HepG2 (cell line): ENCODE results near the gene SMPD1. TPM values are rescaled to one million over a fixed set of nuclear protein-coding genes. Genes with fewer than 3 reads are reported as not detected.

Source experiments
- ATAC-seq: fragments of 200-7000 bp; cut with Tn5 transposase; 3 replicates; pipeline ENCODE4 v1.9.1; 2020; ENCODE audit warnings: mild to moderate bottlenecking, moderate library complexity
- BruUV-seq: library from RNA; stranded (reverse); fragments of 400-500 nt; replicated peaks from 2 replicates; lab custom pipeline; 2021; lab: Mats Ljungman, UMichigan
- CTCF ChIA-PET: fragments of 300-600 bp; formaldehyde crosslinking; extraction: SDS; loops from one replicate; lab custom pipeline; 2021; ENCODE audit warnings: low total read pairs, inconsistent platforms, low intra/inter-chr PET ratio; lab: Yijun Ruan, JAX
- POLR2A ChIA-PET: fragments of 350-600 bp; sonication (Branson Sonifier 250); formaldehyde crosslinking; loops from one replicate; lab custom pipeline; 2020; ENCODE audit warnings: antibody characterized with exemption, inconsistent platforms; lab: Yijun Ruan, JAX
- DNase-seq: peaks from one replicate; pipeline ENCODE4 v3.0.0-alpha.2; 2015; ENCODE audit warnings: low spot score
- FAIRE-seq: peaks from 3 replicates; lab custom pipeline; 2011; peaks lifted over from hg19 to GRCh38; lab: Jason Lieb, UNC
- H2AFZ ChIP-seq: one replicate; pipeline ENCODE4 v1.6.1; 2011; ENCODE audit warnings: low read length, inconsistent platforms
- H3K27ac ChIP-seq: fragments of 300-600 bp; 3 replicates; pipeline ENCODE4 v1.8.0; 2011; ENCODE audit warnings: mixed run types, mild to moderate bottlenecking, mixed read lengths, low read length, inconsistent platforms; ENCODE audit not compliant: insufficient read depth; ENCODE audit errors: extremely low read length
- H3K27me3 ChIP-seq, 2 experiments: fragments of 200-600 bp in 1 of 2; 2 replicates in 1 of 2; 3 replicates in 1 of 2; pipeline versions ENCODE4 v1.6.0 to v1.8.0; 2011; ENCODE audit warnings: low read length in 2 of 2, mild to moderate bottlenecking in 2 of 2, moderate library complexity in 2 of 2, inconsistent platforms in 1 of 2; ENCODE audit not compliant: insufficient read depth in 2 of 2, control insufficient read depth in 1 of 2
- H3K36me3 ChIP-seq, 2 experiments: fragments of 200-600 bp in 1 of 2; replicated peaks in 1 of 2; 2 replicates in 1 of 2; 3 replicates in 1 of 2; pipeline versions ENCODE4 v1.5.1 to v1.8.0; 2011; ENCODE audit warnings: low read length in 2 of 2, inconsistent platforms in 1 of 2; ENCODE audit not compliant: insufficient read depth in 2 of 2, control insufficient read depth in 1 of 2
- H3K4me1 ChIP-seq: 2 replicates; pipeline ENCODE4 v1.5.1; 2012; ENCODE audit warnings: low read length, inconsistent platforms; ENCODE audit not compliant: insufficient read depth
- H3K4me2 ChIP-seq: 2 replicates; pipeline ENCODE4 v1.6.0; 2011; ENCODE audit warnings: low read depth, low read length, inconsistent platforms
- H3K4me3 ChIP-seq, 3 experiments: fragments of 200-600 bp in 1 of 3; sonication (generic), shearing (Covaris generic) in 1 of 3; replicated peaks in 1 of 3; 2 replicates each; pipeline ENCODE4 v1.5.1; 2011 to 2016; ENCODE audit warnings: low read length in 3 of 3, inconsistent platforms in 2 of 3, low read depth in 2 of 3, mild to moderate bottlenecking in 2 of 3, control low read depth in 1 of 3, mixed read lengths in 1 of 3; ENCODE audit not compliant: insufficient read depth in 1 of 3
- H3K79me2 ChIP-seq: one replicate; pipeline ENCODE4 v1.6.1; 2011; ENCODE audit warnings: low read length, inconsistent platforms; ENCODE audit not compliant: insufficient read depth
- H3K9ac ChIP-seq: 2 replicates; pipeline ENCODE4 v1.6.0; 2011; ENCODE audit warnings: mild to moderate bottlenecking, low read depth, low read length, inconsistent platforms; ENCODE audit not compliant: insufficient read depth
- H3K9me3 ChIP-seq: 2 replicates; pipeline ENCODE4 v1.5.1; 2012; ENCODE audit warnings: mild to moderate bottlenecking, low read length
- H4K20me1 ChIP-seq: 2 replicates; pipeline ENCODE4 v1.6.0; 2011; ENCODE audit warnings: inconsistent platforms, mild to moderate bottlenecking, low read length, moderate library complexity; ENCODE audit not compliant: insufficient read depth
- HCFC1 ChIP-seq: fragments of 150-350 bp; IDR thresholded peaks from 2 replicates; pipeline ENCODE4 v1.6.1; 2014; ENCODE audit warnings: low read depth, low read length
- MTF2 ChIP-seq: sonication (generic); formaldehyde crosslinking; IDR thresholded peaks from 2 replicates; pipeline ENCODE4 v1.5.0; 2020; ENCODE audit warnings: missing genetic modification reagents, borderline replicate concordance
- ZBTB14 ChIP-seq: sonication (generic); formaldehyde crosslinking; IDR thresholded peaks from 2 replicates; pipeline ENCODE4 v1.4.0; 2020; ENCODE audit warnings: missing genetic modification reagents
- ZNF10 ChIP-seq: sonication (generic); formaldehyde crosslinking; IDR thresholded peaks from 2 replicates; pipeline ENCODE4 v1.4.0; 2020; ENCODE audit warnings: mild to moderate bottlenecking, low read depth, missing genetic modification reagents, borderline replicate concordance
- WGBS: methylation state at CpG from one replicate; pipeline ENCODE4 v1.1.6; 2017; ENCODE audit warnings: low lambda C conversion rate; 5-methylcytosine and 5-hydroxymethylcytosine counted together
- in situ Hi-C: cut with HindIII; loops from 2 replicates; pipeline ENCODE4 v1.10.0; 2017; ENCODE audit warnings: low pct_unique_long_range_greater_than_20kb; ENCODE audit not compliant: extremely low pct_ligation_motif_present
- intact Hi-C: fragments of 100-400 bp; cut with micrococcal nuclease; formaldehyde crosslinking; loops from one replicate; pipeline ENCODE4 v1.10.0; 2022; ENCODE audit not compliant: unreplicated experiment
- polyA plus RNA-seq, 8 experiments: library from polyadenylated mRNA; depleted of rRNA in 3 of 8; stranded (reverse) in 7 of 8; unstranded in 1 of 8; fragments of >200 nt; fragmentation: Illumina TruSeq in 4 of 8; extraction: Trizol in 4 of 8; gene quantifications; 2 replicates each; pipeline versions ENCODE4 v1.2.1 to v1.2.3, GENCODE V29; 2011 to 2016; ENCODE audit warnings: low read depth in 4 of 8, missing spikeins in 1 of 8, mixed read lengths in 1 of 8; ENCODE audit not compliant: insufficient read depth in 1 of 8
- total RNA-seq, 5 experiments: library from RNA; depleted of rRNA; stranded (reverse); fragments of >200 nt; fragmentation: Illumina TruSeq; extraction: Trizol; gene quantifications; 2 replicates each; pipeline ENCODE4 v1.2.3, GENCODE V29; 2016; ENCODE audit warnings: low read depth in 1 of 5
- TF ChIP-seq, protein P1 (sequence below): sonication (generic); formaldehyde crosslinking; IDR thresholded peaks from 2 replicates; pipeline ENCODE4 v1.9.0; 2021; ENCODE audit warnings: missing genetic modification reagents, borderline replicate concordance
- TF ChIP-seq, protein P2 (sequence below): sonication (generic); formaldehyde crosslinking; IDR thresholded peaks from 2 replicates; pipeline ENCODE4 v1.5.1; 2020; ENCODE audit warnings: mild to moderate bottlenecking, moderate library complexity, missing genetic modification reagents
- TF ChIP-seq, protein P3 (sequence below): sonication (generic); formaldehyde crosslinking; IDR thresholded peaks from 2 replicates; pipeline ENCODE4 v1.5.1; 2020; ENCODE audit warnings: missing genetic modification reagents, mild to moderate bottlenecking, borderline replicate concordance

The SMPD1 gene
- total and polyA plus RNA-seq, 2 of the 13 experiments (the other 11 are each of a cell fraction or from before 2014, with no cell fraction given): 6.3 to 8.4 TPM

DNA sequence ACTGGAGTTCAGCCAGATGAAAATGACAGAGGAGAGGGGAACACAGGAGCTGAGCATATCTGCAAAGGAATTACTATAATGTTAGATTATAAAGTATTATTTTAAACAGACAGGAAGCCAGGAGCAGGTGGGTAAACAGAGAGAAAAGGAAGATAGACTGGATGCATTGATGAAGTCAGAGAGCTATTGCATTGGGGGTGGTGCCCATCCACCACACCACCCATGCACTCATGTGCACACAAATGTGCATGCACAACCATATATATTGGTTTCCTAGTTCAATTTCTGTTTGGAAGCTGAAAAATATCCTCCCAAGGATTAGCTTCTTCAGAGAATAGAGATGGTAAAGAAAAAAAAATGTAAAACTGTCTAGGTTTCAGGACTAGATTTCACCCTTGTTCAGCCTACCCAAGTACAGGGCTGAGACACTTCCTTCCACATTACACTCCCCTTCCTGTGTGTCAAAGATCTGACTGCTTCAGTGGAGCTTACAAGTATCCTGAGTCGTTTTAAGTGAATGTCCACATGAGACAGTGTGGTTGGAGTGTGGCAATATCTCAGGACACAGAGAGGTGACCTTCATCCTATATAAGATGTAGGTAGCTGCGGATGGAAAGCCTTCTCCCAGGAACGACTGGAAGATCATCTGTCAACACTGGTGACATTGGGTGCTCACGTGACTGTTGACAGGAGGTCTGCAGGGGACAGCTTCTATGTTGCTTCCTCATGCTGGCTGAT lies 12.2 kb upstream of the SMPD1 start:
- no peak for TF ChIP-seq ZNF10 (CRISPR knock-in tag)
- no peak for FAIRE-seq
- Histone ChIP-seq H3K4me1 (no peaks in the 10 kb centered on the region), H3K4me2 (no peak overlapping the region), H4K20me1 (no peaks in the 10 kb centered on the region), H3K4me3 (no peak overlapping the region), H3K9ac (no peak overlapping the region), H3K27me3 (peaks cover 1 to 8% of the 10 kb centered on the region in 2 experiments; a peak in 2 of 5 replicates), H3K27ac (no peak overlapping the region), H3K9me3 (no peaks in the 10 kb centered on the region), H3K79me2 (no peaks in the 10 kb centered on the region), H2AFZ (no peak overlapping the region), H3K36me3 (no peaks in the 10 kb centered on the region)
- ChIA-PET CTCF (interaction anchor here (1.1 to 2.6 kb wide), 3 partner anchors 66 to 328 kb away, joined by 5 to 28 read pairs (median 23); no protein-coding TSS in a partner anchor), POLR2A (interaction anchor here (1.6 kb wide), 1 partner anchor 66 kb away, joined by 15 read pairs; no protein-coding TSS in a partner anchor)
- no peak for ATAC-seq
- in situ Hi-C loops (no loop called here), intact Hi-C loops (no loop called here)
- no peak for DNase-seq
- no TSS peak for BruUV-seq
- 0% methylated on average over 4 of the region's 4 CpGs for WGBS

GRCh38 chr11:6378640-6378989 lies 11.7 kb upstream of the SMPD1 start:
- Histone ChIP-seq H3K27ac (no peak overlapping the region), H2AFZ (no peak overlapping the region), H3K9me3 (no peaks in the 10 kb centered on the region), H3K4me3 (no peak overlapping the region), H3K9ac (no peak overlapping the region), H3K27me3 (peaks cover 1 to 8% of the 10 kb centered on the region in 2 experiments; a peak in 2 of 5 replicates), H3K79me2 (no peaks in the 10 kb centered on the region), H3K36me3 (no peaks in the 10 kb centered on the region), H3K4me2 (no peak overlapping the region), H4K20me1 (no peaks in the 10 kb centered on the region), H3K4me1 (no peaks in the 10 kb centered on the region)
- BruUV-seq: no TSS peak
- DNase-seq (no peak), FAIRE-seq (no peak), ATAC-seq (no peak)
- TF ChIP-seq HCFC1 (no peak), MTF2 (CRISPR knock-in tag) (no peak), ZBTB14 (CRISPR knock-in tag) (no peak)
- TF ChIP-seq, protein P1, sequence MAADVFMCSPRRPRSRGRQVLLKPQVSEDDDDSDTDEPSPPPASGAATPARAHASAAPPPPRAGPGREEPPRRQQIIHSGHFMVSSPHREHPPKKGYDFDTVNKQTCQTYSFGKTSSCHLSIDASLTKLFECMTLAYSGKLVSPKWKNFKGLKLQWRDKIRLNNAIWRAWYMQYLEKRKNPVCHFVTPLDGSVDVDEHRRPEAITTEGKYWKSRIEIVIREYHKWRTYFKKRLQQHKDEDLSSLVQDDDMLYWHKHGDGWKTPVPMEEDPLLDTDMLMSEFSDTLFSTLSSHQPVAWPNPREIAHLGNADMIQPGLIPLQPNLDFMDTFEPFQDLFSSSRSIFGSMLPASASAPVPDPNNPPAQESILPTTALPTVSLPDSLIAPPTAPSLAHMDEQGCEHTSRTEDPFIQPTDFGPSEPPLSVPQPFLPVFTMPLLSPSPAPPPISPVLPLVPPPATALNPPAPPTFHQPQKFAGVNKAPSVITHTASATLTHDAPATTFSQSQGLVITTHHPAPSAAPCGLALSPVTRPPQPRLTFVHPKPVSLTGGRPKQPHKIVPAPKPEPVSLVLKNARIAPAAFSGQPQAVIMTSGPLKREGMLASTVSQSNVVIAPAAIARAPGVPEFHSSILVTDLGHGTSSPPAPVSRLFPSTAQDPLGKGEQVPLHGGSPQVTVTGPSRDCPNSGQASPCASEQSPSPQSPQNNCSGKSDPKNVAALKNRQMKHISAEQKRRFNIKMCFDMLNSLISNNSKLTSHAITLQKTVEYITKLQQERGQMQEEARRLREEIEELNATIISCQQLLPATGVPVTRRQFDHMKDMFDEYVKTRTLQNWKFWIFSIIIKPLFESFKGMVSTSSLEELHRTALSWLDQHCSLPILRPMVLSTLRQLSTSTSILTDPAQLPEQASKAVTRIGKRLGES: no peak
- TF ChIP-seq, protein P2, sequence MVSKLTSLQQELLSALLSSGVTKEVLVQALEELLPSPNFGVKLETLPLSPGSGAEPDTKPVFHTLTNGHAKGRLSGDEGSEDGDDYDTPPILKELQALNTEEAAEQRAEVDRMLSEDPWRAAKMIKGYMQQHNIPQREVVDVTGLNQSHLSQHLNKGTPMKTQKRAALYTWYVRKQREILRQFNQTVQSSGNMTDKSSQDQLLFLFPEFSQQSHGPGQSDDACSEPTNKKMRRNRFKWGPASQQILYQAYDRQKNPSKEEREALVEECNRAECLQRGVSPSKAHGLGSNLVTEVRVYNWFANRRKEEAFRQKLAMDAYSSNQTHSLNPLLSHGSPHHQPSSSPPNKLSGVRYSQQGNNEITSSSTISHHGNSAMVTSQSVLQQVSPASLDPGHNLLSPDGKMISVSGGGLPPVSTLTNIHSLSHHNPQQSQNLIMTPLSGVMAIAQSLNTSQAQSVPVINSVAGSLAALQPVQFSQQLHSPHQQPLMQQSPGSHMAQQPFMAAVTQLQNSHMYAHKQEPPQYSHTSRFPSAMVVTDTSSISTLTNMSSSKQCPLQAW (CRISPR knock-in tag): no peak
- TF ChIP-seq, protein P3, sequence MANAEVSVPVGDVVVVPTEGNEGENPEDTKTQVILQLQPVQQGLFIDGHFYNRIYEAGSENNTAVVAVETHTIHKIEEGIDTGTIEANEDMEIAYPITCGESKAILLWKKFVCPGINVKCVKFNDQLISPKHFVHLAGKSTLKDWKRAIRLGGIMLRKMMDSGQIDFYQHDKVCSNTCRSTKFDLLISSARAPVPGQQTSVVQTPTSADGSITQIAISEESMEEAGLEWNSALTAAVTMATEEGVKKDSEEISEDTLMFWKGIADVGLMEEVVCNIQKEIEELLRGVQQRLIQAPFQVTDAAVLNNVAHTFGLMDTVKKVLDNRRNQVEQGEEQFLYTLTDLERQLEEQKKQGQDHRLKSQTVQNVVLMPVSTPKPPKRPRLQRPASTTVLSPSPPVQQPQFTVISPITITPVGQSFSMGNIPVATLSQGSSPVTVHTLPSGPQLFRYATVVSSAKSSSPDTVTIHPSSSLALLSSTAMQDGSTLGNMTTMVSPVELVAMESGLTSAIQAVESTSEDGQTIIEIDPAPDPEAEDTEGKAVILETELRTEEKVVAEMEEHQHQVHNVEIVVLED: no peak
- in situ Hi-C loops: no loop called here
- intact Hi-C loops: no loop called here
- CTCF ChIA-PET: interaction anchor here (1.1 to 2.6 kb wide), 6 partner anchors 16 to 327 kb away, joined by 3 to 28 read pairs (median 5); no protein-coding TSS in a partner anchor
- 43% methylated on average over 5 of the region's 5 CpGs for WGBS
- POLR2A ChIA-PET: interaction anchor here (1.0 to 1.6 kb wide), 7 partner anchors 41 to 305 kb away, joined by 3 to 15 read pairs (median 6); partner anchors contain the start of genes APBB1, HPX and MRPL17
